Spleen (tissue), 11 donors: ENCODE measurements around the gene IL17REL. TPM values are rescaled to one million over a fixed set of nuclear protein-coding genes. Genes with fewer than 3 reads are reported as not detected.
"Not testable (repeated sequence)": the region's sequence is repeated elsewhere in the genome, so short reads cannot be mapped to it uniquely, and the experiment has no call there.

Source experiments
- DNase-seq: peaks from one replicate; pipeline ENCODE4 v3.0.0-alpha.2; 2020
- H3K27ac ChIP-seq, 8 donors: fragments of 200-600 bp; sonication (generic) in 7 of 8; 1 replicate in 4 of 8; 2 replicates in 4 of 8; pipeline versions ENCODE4 v1.5.0 to v1.8.0; 2016 to 2021; ENCODE audit warnings: inconsistent platforms in 4 of 8, mild to moderate bottlenecking in 4 of 8, moderate library complexity in 1 of 8
- H3K27me3 ChIP-seq, 7 donors: fragments of 200-600 bp; sonication (generic) in 6 of 7; replicated peaks in 1 of 7; 1 replicate in 4 of 7; 2 replicates in 3 of 7; pipeline versions ENCODE4 v1.5.0 to v1.8.0; 2016 to 2021; ENCODE audit warnings: inconsistent platforms in 3 of 7, mild to moderate bottlenecking in 1 of 7
- H3K36me3 ChIP-seq, 6 donors: fragments of 200-600 bp; sonication (generic) in 5 of 6; 1 replicate in 4 of 6; 2 replicates in 2 of 6; pipeline versions ENCODE4 v1.5.0 to v1.8.0; 2016 to 2021; ENCODE audit warnings: inconsistent platforms in 2 of 6
- H3K4me1 ChIP-seq, 6 donors: fragments of 200-600 bp; sonication (generic) in 5 of 6; 1 replicate in 3 of 6; 2 replicates in 3 of 6; pipeline versions ENCODE4 v1.5.0 to v1.8.0; 2016 to 2021; ENCODE audit warnings: inconsistent platforms in 3 of 6
- H3K4me3 ChIP-seq, 8 donors: fragments of 200-600 bp; sonication (generic) in 7 of 8; 1 replicate in 4 of 8; 2 replicates in 4 of 8; pipeline versions ENCODE4 v1.5.0 to v1.8.0; 2016 to 2021; ENCODE audit warnings: inconsistent platforms in 4 of 8, mild to moderate bottlenecking in 4 of 8, moderate library complexity in 2 of 8
- H3K9me3 ChIP-seq, 8 donors: fragments of 200-600 bp; sonication (generic) in 7 of 8; 1 replicate in 4 of 8; 2 replicates in 4 of 8; pipeline versions ENCODE4 v1.5.0 to v1.8.0; 2016 to 2021; ENCODE audit warnings: inconsistent platforms in 4 of 8
- CTCF ChIP-seq, 11 experiments: fragments of 200-600 bp in 7 of 11; fragments of 450-650 bp in 4 of 11; sonication (generic) in 4 of 11; IDR thresholded peaks in 8 of 11; conservative IDR thresholded peaks in 3 of 11; 1 replicate in 7 of 11; 2 replicates in 4 of 11; pipeline versions ENCODE4 v1.4.0 to v1.8.0; 2016 to 2021; ENCODE audit warnings: antibody characterized with exemption in 11 of 11, inconsistent platforms in 4 of 11, mild to moderate bottlenecking in 1 of 11
- POLR2A ChIP-seq, 3 donors: fragments of 450-650 bp; IDR thresholded peaks; one replicate each; pipeline ENCODE4 v1.5.1; 2017; ENCODE audit warnings: antibody characterized with exemption in 3 of 3, mild to moderate bottlenecking in 1 of 3
- POLR2AphosphoS5 ChIP-seq, 3 donors: sonication (generic); formaldehyde crosslinking; IDR thresholded peaks; one replicate each; pipeline ENCODE4 v1.5.1; 2017; ENCODE audit warnings: antibody characterized with exemption in 3 of 3
- WGBS, 5 donors: extraction: QIAGEN DNeasy Blood & Tissue Kit in 3 of 5; methylation state at CpG; one replicate each; pipeline versions ENCODE4 v1.1.5 to v1.1.7; 2013 to 2018; 5-methylcytosine and 5-hydroxymethylcytosine counted together
- intact Hi-C: fragments of 100-400 bp; cut with DNase I; formaldehyde crosslinking; loops from one replicate; pipeline ENCODE4 v1.15.0; 2023; ENCODE audit warnings: low total_unique reads
- microRNA-seq, 3 donors: library from miRNA; unstranded; fragments of <30 nt; microRNA quantifications; one replicate each; pipeline versions ENCODE4 to v1.1.0, GENCODE V29; 2019 to 2020
- polyA plus RNA-seq, 3 donors: library from polyadenylated mRNA; stranded (reverse); fragments of 200-250 nt; gene quantifications; one replicate each; pipeline ENCODE4 v1.2.1, GENCODE V29; 2013
- small RNA-seq, 4 donors: library from RNA; depleted of rRNA; stranded (forward); fragments of <200 nt; gene quantifications; one replicate each; pipeline ENCODE3, GENCODE V24; 2016
- total RNA-seq, 7 donors: library from RNA; depleted of rRNA in 3 of 7; stranded (reverse); fragments of >200 nt in 3 of 7; fragmentation: NEBNext Ultra II Directional in 4 of 7; extraction: Animal tissue kit (Norgen Biotek cat#: 25700) in 4 of 7; gene quantifications; one replicate each; pipeline versions ENCODE4 v1.1.0 to v1.2.1, GENCODE V29; 2016 to 2021
- donor health status: healthy with polysubstance abuse.
- donor health status: DM: no; HTN: no; CAD: no; lungs with moderate emphysema.
- donor health status: DM: no; HTN: no; CAD: no.
- donor health status: Bipolar disorder and iron deficiency.
- donor health status: healthy.
- donor health status: DM: no; HTN: no; CAD: no.
- donor health status: DM: yes; HTN: yes; CAD: no.

Gene IL17REL
- total and polyA plus RNA-seq, 10 donors = 0.21 to 1.9 (median 0.83) TPM

GRCh38 chr22:49947296-49947622, 65.3 kb downstream of the IL17REL start:
- no peaks in the 10 kb centered on the region for H3K36me3 ChIP-seq
- no peak for TF ChIP-seq POLR2A (IDR thresholded peaks at IDR 0.05)
- no peak for TF ChIP-seq POLR2AphosphoS5 (IDR thresholded peaks at IDR 0.05)
- TF ChIP-seq CTCF (IDR thresholded peaks at IDR 0.05 in 8 of 11, conservative IDR thresholded peaks at IDR 0.05 in 3 of 11) = no peak
- H3K27me3 ChIP-seq = no peaks in the 10 kb centered on the region
- H3K27ac ChIP-seq = peak overlapping the region in 1 of 8 donors; percentile 40
- H3K4me3 ChIP-seq = no peak overlapping the region
- intact Hi-C loops = no loop called here
- 89 to 97% (median 93%) methylated on average over 4 to 6 of the region's 6 CpGs for WGBS, 5 donors
- no peaks in the 10 kb centered on the region for H3K9me3 ChIP-seq
- H3K4me1 ChIP-seq = peaks cover 0 to 42% (median 18%) of the 10 kb centered on the region in 6 donors
- DNase-seq = no peak

GRCh38 chr22:49946612-49947295, 65.8 kb downstream of the IL17REL start:
- no peak for DNase-seq
- H3K36me3 ChIP-seq = no peaks in the 10 kb centered on the region
- TF ChIP-seq POLR2A (IDR thresholded peaks at IDR 0.05) (no peak), POLR2AphosphoS5 (IDR thresholded peaks at IDR 0.05) (no peak), CTCF (IDR thresholded peaks at IDR 0.05 in 8 of 11, conservative IDR thresholded peaks at IDR 0.05 in 3 of 11) (no peak)
- H3K27ac ChIP-seq = peak overlapping the region in 1 of 8 donors; percentile 40
- intact Hi-C loops = no loop called here
- no peak overlapping the region for H3K4me3 ChIP-seq
- H3K9me3 ChIP-seq = no peaks in the 10 kb centered on the region
- WGBS, 5 donors = 94 to 99% (median 96%) methylated on average over 10 to 17 of the region's 17 CpGs
- no peaks in the 10 kb centered on the region for H3K27me3 ChIP-seq
- H3K4me1 ChIP-seq = peaks cover 0 to 36% (median 16%) of the 10 kb centered on the region in 6 donors

- intact Hi-C loops, H3K9me3 ChIP-seq, H3K4me3 ChIP-seq, H3K27me3 ChIP-seq, DNase-seq, H3K36me3 ChIP-seq: not testable (repeated sequence)
- 73 to 81% (median 74%) methylated on average over 17 of the region's 17 CpGs for WGBS, 5 donors
- Histone ChIP-seq H3K4me1 (peaks cover 0 to 23% (median 6%) of the 10 kb centered on the region in 6 donors), H3K27ac (peak overlapping the region in 6 of 8 donors; percentile 1 to 87 (median 38))
These were observed 67.3 kb downstream of the IL17REL start for GRCh38 chr22:49945042-49945794.

Small RNA genes within 50 kb of the gene (microRNA-seq; reads per million reads assigned to microRNA genes)
- gene MIR6821 = 0 to 1.8 (median 0.28) reads per million in 3 donors

Small RNA genes within 50 kb of the gene (small RNA-seq; reads per million reads assigned to genes)
- 0.07 to 0.41 (median 0.10) reads per million in 4 donors for gene MIR6821

Other genes with a start within 250 kb of the IL17REL start
- gene BRD1, start 184.9 kb downstream of the IL17REL start, total RNA-seq = 10 to 100 TPM; 35.3 to 59.6 (median 46.9) TPM
- 10 to 100 TPM; 14.2 to 23.1 (median 17.6) TPM for gene BRD1, start 184.9 kb downstream of the IL17REL start, polyA plus RNA-seq
- 10 to 100 TPM; 10.1 to 23.2 (median 16.1) TPM for gene ZBED4, start 158.9 kb downstream of the IL17REL start, total RNA-seq
- 1 to 10 TPM; 2.9 to 5.3 (median 3.5) TPM for gene ZBED4, start 158.9 kb downstream of the IL17REL start, polyA plus RNA-seq
- gene ALG12, start 94.3 kb downstream of the IL17REL start, total RNA-seq = 10 to 100 TPM; 10.2 to 20.1 (median 13.3) TPM
- gene ALG12, start 94.3 kb downstream of the IL17REL start, polyA plus RNA-seq = 1 to 10 TPM; 5.7 to 7.1 (median 5.9) TPM
- gene CRELD2, start 94.1 kb downstream of the IL17REL start, total RNA-seq = 10 to 100 TPM; 23.2 to 46.3 (median 38.1) TPM
- gene CRELD2, start 94.1 kb downstream of the IL17REL start, polyA plus RNA-seq = 10 to 100 TPM; 16.2 to 26.3 (median 18.3) TPM
- gene PIM3, start 52.0 kb downstream of the IL17REL start, total RNA-seq = 100 to 1,000 TPM in 5 of 7 donors, 10 to 100 TPM in 2; 72.1 to 134 (median 109) TPM
- gene PIM3, start 52.0 kb downstream of the IL17REL start, polyA plus RNA-seq = 10 to 100 TPM; 49.5 to 84.4 (median 52.0) TPM
- gene TTLL8, start 45.5 kb upstream of the IL17REL start, total RNA-seq = not detected
- gene TTLL8, start 45.5 kb upstream of the IL17REL start, polyA plus RNA-seq = not detected
- 1 to 10 TPM; 1.2 to 4.4 (median 1.9) TPM for gene MLC1, start 72.7 kb upstream of the IL17REL start, total RNA-seq
- under 1 TPM; 0.17 to 0.74 (median 0.39) TPM for gene MLC1, start 72.7 kb upstream of the IL17REL start, polyA plus RNA-seq
- gene MOV10L1, start 77.2 kb upstream of the IL17REL start, total RNA-seq = under 1 TPM in 2 of 7 donors, not detected in 5; 0.10 to 0.37 TPM
- under 1 TPM in 1 of 3 donors, not detected in 2; 0.15 TPM for gene MOV10L1, start 77.2 kb upstream of the IL17REL start, polyA plus RNA-seq
- gene PANX2, start 158.0 kb upstream of the IL17REL start, total RNA-seq = 1 to 10 TPM in 6 of 7 donors, under 1 TPM in 1; 0.39 to 4.6 (median 2.4) TPM
- under 1 TPM; 0.11 to 0.67 (median 0.24) TPM for gene PANX2, start 158.0 kb upstream of the IL17REL start, polyA plus RNA-seq
- 10 to 100 TPM; 49.8 to 66.5 (median 57.7) TPM for gene TRABD, start 173.1 kb upstream of the IL17REL start, total RNA-seq
- 10 to 100 TPM; 43.3 to 85.8 (median 77.9) TPM for gene TRABD, start 173.1 kb upstream of the IL17REL start, polyA plus RNA-seq
- gene SELENOO, start 188.2 kb upstream of the IL17REL start, total RNA-seq = 10 to 100 TPM; 25.4 to 31.7 (median 29.3) TPM
- 10 to 100 TPM; 26.2 to 70.8 (median 47.0) TPM for gene SELENOO, start 188.2 kb upstream of the IL17REL start, polyA plus RNA-seq
- gene TUBGCP6, start 232.3 kb upstream of the IL17REL start, total RNA-seq = 10 to 100 TPM; 65.2 to 98.0 (median 69.4) TPM
- 10 to 100 TPM; 36.0 to 70.7 (median 69.2) TPM for gene TUBGCP6, start 232.3 kb upstream of the IL17REL start, polyA plus RNA-seq
- 100 to 1,000 TPM in 1 of 7 donors, 10 to 100 TPM in 6; 63.6 to 108 (median 70.2) TPM for gene HDAC10, start 238.5 kb upstream of the IL17REL start, total RNA-seq
- gene HDAC10, start 238.5 kb upstream of the IL17REL start, polyA plus RNA-seq = 10 to 100 TPM; 25.0 to 69.9 (median 44.7) TPM
- gene MAPK12, start 248.9 kb upstream of the IL17REL start, total RNA-seq = 10 to 100 TPM in 2 of 7 donors, 1 to 10 TPM in 5; 3.9 to 11.6 (median 6.4) TPM
- 10 to 100 TPM in 1 of 3 donors, 1 to 10 TPM in 2; 6.9 to 11.0 (median 9.0) TPM for gene MAPK12, start 248.9 kb upstream of the IL17REL start, polyA plus RNA-seq